NCI-H1694 treated with DMSO at 0.1 percent for 48 hours (cell line): ENCODE measurements around the gene PIGW.
"Not testable (repeated sequence)": the region's sequence is repeated elsewhere in the genome, so short reads cannot be mapped to it uniquely, and the experiment has no call there.

Experiments
- DNase-seq: peaks from one replicate; lab custom pipeline; 2025; lab: John Stamatoyannopoulos, UW

The PIGW gene

GRCh38 chr17:36534840-36535668 is at the start of gene PIGW, which contains the start of gene MYO19:
PIGW (plus strand) TSS chr17:36534987; CDS start chr17:36537102, 2,115 bp downstream.
MYO19 (minus strand) TSS chr17:36534868; CDS start chr17:36532538, 2,330 bp downstream.
- DNase-seq = peak; percentile 86

GRCh38 chr17:36485027-36485426 is 49.8 kb upstream of the PIGW start:
- no peak for DNase-seq

GRCh38 chr17:36485805-36486203 is 49.0 kb upstream of the PIGW start:
- DNase-seq = no peak

GRCh38 chr17:36486204-36487194 is 48.3 kb upstream of the PIGW start, which contains the start of gene ZNHIT3:
ZNHIT3 (plus strand) TSS chr17:36486681; CDS start chr17:36486700, 19 bp downstream.
- DNase-seq = peak; percentile 96

GRCh38 chr17:36493956-36494355 is 40.8 kb upstream of the PIGW start:
- DNase-seq = no peak

GRCh38 chr17:36494674-36495073 is 40.1 kb upstream of the PIGW start:
- DNase-seq = no peak

- no peak for DNase-seq
Observed at GRCh38 chr17:36495076-36495578, 39.7 kb upstream of the PIGW start.

- no peak for DNase-seq
Observed at GRCh38 chr17:36496018-36496789, 38.6 kb upstream of the PIGW start.

GRCh38 chr17:36498155-36498554 is 36.6 kb upstream of the PIGW start:
- DNase-seq = no peak

GRCh38 chr17:36498560-36499300 is 36.1 kb upstream of the PIGW start:
- DNase-seq = no peak

- no peak for DNase-seq
Observed at GRCh38 chr17:36500745-36501225, 34.0 kb upstream of the PIGW start.

GRCh38 chr17:36501351-36501750 is 33.4 kb upstream of the PIGW start:
- no peak for DNase-seq

GRCh38 chr17:36501963-36502362 is 32.8 kb upstream of the PIGW start:
- no peak for DNase-seq

- no peak for DNase-seq
Observed at GRCh38 chr17:36503456-36504155, 31.2 kb upstream of the PIGW start.

- no peak for DNase-seq
Observed at GRCh38 chr17:36504156-36504545, 30.6 kb upstream of the PIGW start.

- no peak for DNase-seq
Observed at GRCh38 chr17:36505171-36505570, 29.6 kb upstream of the PIGW start.

- no peak for DNase-seq
Observed at GRCh38 chr17:36506249-36506826, 28.4 kb upstream of the PIGW start.

GRCh38 chr17:36506831-36507230 is 28.0 kb upstream of the PIGW start:
- DNase-seq = no peak

- no peak for DNase-seq
Observed at GRCh38 chr17:36507266-36507665, 27.5 kb upstream of the PIGW start.

GRCh38 chr17:36508439-36508838 is 26.3 kb upstream of the PIGW start:
- not testable (repeated sequence) for DNase-seq
